SU-DHL-6 (cell line): ENCODE data around the gene SLC12A7.

Source experiments
- CTCF ChIP-seq: fragments of 200-600 bp; sonication (generic); IDR thresholded peaks from one replicate; pipeline ENCODE4 v1.5.1; 2017; ENCODE audit warnings: antibody characterized with exemption, mild to moderate bottlenecking, low read length, moderate library complexity; ENCODE audit not compliant: insufficient read depth, poor library complexity, severe bottlenecking
- EZH2phosphoT487 ChIP-seq: fragments of 200-600 bp; sonication (generic), shearing (Covaris generic); conservative IDR thresholded peaks from 2 replicates; pipeline ENCODE4 v1.6.1; 2018; ENCODE audit warnings: mild to moderate bottlenecking, antibody characterized with exemption, low read length, moderate library complexity, mixed read lengths

DNA sequence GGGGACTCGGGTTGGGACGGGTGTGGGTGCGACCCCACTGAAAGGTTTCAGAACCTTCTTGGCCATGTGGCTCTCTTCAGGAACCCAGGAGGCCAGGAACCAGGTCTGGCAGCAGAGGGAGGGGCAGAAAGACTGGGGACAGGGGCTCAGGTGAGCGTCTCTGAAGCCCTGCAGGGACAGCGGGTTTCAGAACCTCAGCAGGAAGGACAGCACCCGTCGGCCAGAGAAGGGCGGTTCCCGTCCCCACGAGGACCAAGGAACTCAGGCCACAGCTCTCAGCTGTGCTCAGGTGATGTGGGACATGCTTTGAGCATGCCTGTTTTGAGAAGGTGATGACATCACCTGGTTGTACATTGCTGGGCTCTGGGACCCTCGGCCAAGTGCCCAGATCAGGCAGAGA lies 25.7 kb downstream of the SLC12A7 start:
- TF ChIP-seq CTCF (no peak), EZH2phosphoT487 (no peak)
